Naive B cell (primary cell): ENCODE results near the gene SBK1. TPM values are rescaled to one million over a fixed set of nuclear protein-coding genes. Genes with fewer than 3 reads are reported as not detected.
"Not testable (repeated sequence)": the region's sequence is repeated elsewhere in the genome, so short reads cannot be mapped to it uniquely, and the experiment has no call there.

Experiments used
- ATAC-seq, 2 donors: fragments of 150-1000 bp; cut with Tn5 transposase; 2 replicates each; pipeline ENCODE4 v1.10.0; 2021; ENCODE audit warnings: low read depth in 2 of 2, mild to moderate bottlenecking in 2 of 2, moderate library complexity in 2 of 2
- DNase-seq: peaks from one replicate; pipeline ENCODE4 v3.0.0; 2022
- H3K27ac Mint-ChIP-seq, 6 donors: one replicate each; pipeline ENCODE4 v1.8.0; 2020 to 2022; ENCODE audit warnings: mild to moderate bottlenecking in 6 of 6, mixed read lengths in 6 of 6, moderate library complexity in 5 of 6, inconsistent platforms in 2 of 6
- H3K27me3 Mint-ChIP-seq, 3 donors: one replicate each; pipeline ENCODE4 v1.8.0; 2021 to 2022; ENCODE audit warnings: mixed read lengths in 3 of 3, mild to moderate bottlenecking in 1 of 3
- H3K36me3 Mint-ChIP-seq, 2 donors: one replicate each; pipeline ENCODE4 v1.8.0; 2020 to 2022; ENCODE audit warnings: mixed read lengths in 2 of 2, inconsistent platforms in 1 of 2, mild to moderate bottlenecking in 1 of 2
- H3K4me1 Mint-ChIP-seq, 3 donors: one replicate each; pipeline ENCODE4 v1.8.0; 2020 to 2022; ENCODE audit warnings: mixed read lengths in 3 of 3, inconsistent platforms in 1 of 3, mild to moderate bottlenecking in 1 of 3, moderate library complexity in 1 of 3
- H3K4me3 Mint-ChIP-seq, 8 donors: one replicate each; pipeline ENCODE4 v1.8.0; 2020 to 2022; ENCODE audit warnings: mild to moderate bottlenecking in 8 of 8, mixed read lengths in 8 of 8, moderate library complexity in 8 of 8, inconsistent platforms in 2 of 8
- H3K9me3 Mint-ChIP-seq, 7 donors: one replicate each; pipeline ENCODE4 v1.8.0; 2020 to 2022; ENCODE audit warnings: mixed read lengths in 7 of 7, mild to moderate bottlenecking in 5 of 7, inconsistent platforms in 2 of 7, moderate library complexity in 1 of 7
- polyA plus RNA-seq, 6 donors: library from polyadenylated mRNA; unstranded; fragments of 300-500 nt; fragmentation: Illumina TruSeq; gene quantifications; one replicate each; pipeline ENCODE4 v1.2.3, GENCODE V29; 2021; ENCODE audit warnings: low read depth in 6 of 6

The SBK1 gene
- polyA plus RNA-seq, 6 donors from 2014 or later: 0.19 to 0.76 (median 0.41) TPM

- peaks cover 3 to 6% (median 3%) of the 10 kb centered on the region in 3 donors for H3K4me1 Mint-ChIP-seq
- no peaks in the 10 kb centered on the region for H3K36me3 Mint-ChIP-seq
- H3K4me3 Mint-ChIP-seq: no peak overlapping the region
- peaks cover 0 to 1% (median 0%) of the 10 kb centered on the region in 7 donors for H3K9me3 Mint-ChIP-seq
- no peaks in the 10 kb centered on the region for H3K27me3 Mint-ChIP-seq
- peak overlapping the region in 1 of 6 donors; percentile 21 for H3K27ac Mint-ChIP-seq
- ATAC-seq (peak; percentile 66 to 76), DNase-seq (peak; percentile 63)
Observed at GRCh38 chr16:28317040-28317880, 24.9 kb downstream of the SBK1 start.

GRCh38 chr16:28318042-28318744 is 25.9 kb downstream of the SBK1 start:
- DNase-seq (no peak), ATAC-seq (no peak)
- H3K4me3 Mint-ChIP-seq: no peak overlapping the region
- no peaks in the 10 kb centered on the region for H3K36me3 Mint-ChIP-seq
- H3K27me3 Mint-ChIP-seq: no peaks in the 10 kb centered on the region
- H3K27ac Mint-ChIP-seq: no peak overlapping the region
- peaks cover 3 to 6% (median 3%) of the 10 kb centered on the region in 3 donors for H3K4me1 Mint-ChIP-seq
- H3K9me3 Mint-ChIP-seq: no peaks in the 10 kb centered on the region

DNA sequence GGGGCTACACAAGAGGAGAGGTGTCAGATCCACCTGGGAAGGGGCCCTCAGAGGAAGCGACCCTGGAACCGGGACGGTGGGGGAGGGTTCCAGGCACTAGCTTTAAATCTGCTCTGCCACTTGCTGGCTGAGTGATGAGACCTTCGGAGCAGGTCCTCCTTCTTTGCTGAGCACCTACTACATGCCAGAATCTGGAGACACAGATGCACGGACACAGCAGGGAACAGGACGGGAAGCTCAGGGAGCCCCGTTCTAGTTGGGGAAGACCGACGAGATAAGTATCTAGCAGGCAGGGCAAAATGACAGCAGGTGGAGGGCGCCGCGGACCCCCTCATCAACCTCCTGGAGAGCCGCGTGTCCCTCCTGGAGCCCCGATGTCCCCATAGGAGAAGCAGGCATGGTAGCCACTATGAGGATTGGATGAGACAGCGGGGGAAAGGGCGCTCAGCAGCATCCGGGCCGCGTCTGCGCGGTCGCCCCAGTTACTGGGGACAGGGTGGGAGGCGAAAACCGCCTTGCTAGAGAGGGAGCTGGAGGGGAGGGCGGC is 27.2 kb downstream of the SBK1 start:
- H3K27me3 Mint-ChIP-seq: no peaks in the 10 kb centered on the region
- DNase-seq: no peak
- H3K4me1 Mint-ChIP-seq: peaks cover 3 to 6% (median 3%) of the 10 kb centered on the region in 3 donors
- H3K27ac Mint-ChIP-seq: peak overlapping the region in 1 of 6 donors; percentile 33
- H3K9me3 Mint-ChIP-seq: no peaks in the 10 kb centered on the region
- no peaks in the 10 kb centered on the region for H3K36me3 Mint-ChIP-seq
- ATAC-seq: no peak
- H3K4me3 Mint-ChIP-seq: no peak overlapping the region

- no peak for ATAC-seq
- Mint-ChIP-seq H3K4me3 (no peak overlapping the region), H3K36me3 (no peaks in the 10 kb centered on the region), H3K27me3 (no peaks in the 10 kb centered on the region), H3K4me1 (peaks cover 3 to 6% (median 3%) of the 10 kb centered on the region in 3 donors), H3K9me3 (no peaks in the 10 kb centered on the region), H3K27ac (no peak overlapping the region)
- no peak for DNase-seq
Observed at GRCh38 chr16:28320023-28320561, 27.8 kb downstream of the SBK1 start.

- Mint-ChIP-seq H3K27me3 (no peaks in the 10 kb centered on the region), H3K4me1 (peaks cover 3 to 6% (median 3%) of the 10 kb centered on the region in 3 donors), H3K4me3 (no peak overlapping the region), H3K27ac (no peak overlapping the region), H3K9me3 (no peaks in the 10 kb centered on the region), H3K36me3 (no peaks in the 10 kb centered on the region)
- ATAC-seq (no peak), DNase-seq (no peak)
Observed at GRCh38 chr16:28320741-28321140, 28.4 kb downstream of the SBK1 start.

- DNase-seq (peak; percentile 33), ATAC-seq (peak; percentile 48 to 64)
- Mint-ChIP-seq H3K4me3 (no peak overlapping the region), H3K9me3 (no peaks in the 10 kb centered on the region), H3K4me1 (peaks cover 4 to 7% (median 4%) of the 10 kb centered on the region in 3 donors), H3K27me3 (no peaks in the 10 kb centered on the region), H3K36me3 (no peaks in the 10 kb centered on the region), H3K27ac (no peak overlapping the region)
Observed at GRCh38 chr16:28321700-28322411, 29.5 kb downstream of the SBK1 start.

- peak overlapping the region in 1 of 8 donors; percentile 25 for H3K4me3 Mint-ChIP-seq
- H3K4me1 Mint-ChIP-seq: peaks cover 3 to 8% (median 5%) of the 10 kb centered on the region in 3 donors
- no peak for DNase-seq
- ATAC-seq: no peak
- no peaks in the 10 kb centered on the region for H3K9me3 Mint-ChIP-seq
- H3K27me3 Mint-ChIP-seq: no peaks in the 10 kb centered on the region
- H3K36me3 Mint-ChIP-seq: no peaks in the 10 kb centered on the region
- peak overlapping the region in 3 of 6 donors; percentile 15 to 73 (median 38) for H3K27ac Mint-ChIP-seq
Observed at GRCh38 chr16:28324235-28324886, 32.0 kb downstream of the SBK1 start.

- no peaks in the 10 kb centered on the region for H3K9me3 Mint-ChIP-seq
- no peak for ATAC-seq
- H3K4me1 Mint-ChIP-seq: peaks cover 3 to 8% (median 5%) of the 10 kb centered on the region in 3 donors
- peak overlapping the region in 1 of 6 donors; percentile 54 for H3K27ac Mint-ChIP-seq
- no peaks in the 10 kb centered on the region for H3K36me3 Mint-ChIP-seq
- H3K27me3 Mint-ChIP-seq: no peaks in the 10 kb centered on the region
- no peak for DNase-seq
- no peak overlapping the region for H3K4me3 Mint-ChIP-seq
Observed at GRCh38 chr16:28324887-28325279, 32.6 kb downstream of the SBK1 start.

- H3K4me3 Mint-ChIP-seq: no peak overlapping the region
- peaks cover 3 to 8% (median 5%) of the 10 kb centered on the region in 3 donors for H3K4me1 Mint-ChIP-seq
- no peaks in the 10 kb centered on the region for H3K27me3 Mint-ChIP-seq
- ATAC-seq (peak; percentile 94 to 95), DNase-seq (peak; percentile 68)
- H3K9me3 Mint-ChIP-seq: no peaks in the 10 kb centered on the region
- no peaks in the 10 kb centered on the region for H3K36me3 Mint-ChIP-seq
- peak overlapping the region in 4 of 6 donors; percentile 42 to 83 (median 56) for H3K27ac Mint-ChIP-seq
Observed at GRCh38 chr16:28326881-28327610, 34.7 kb downstream of the SBK1 start.

- not testable (repeated sequence) for H3K9me3 Mint-ChIP-seq, H3K27me3 Mint-ChIP-seq, DNase-seq, H3K36me3 Mint-ChIP-seq, H3K27ac Mint-ChIP-seq, H3K4me3 Mint-ChIP-seq, H3K4me1 Mint-ChIP-seq
- peak; percentile 60 to 65 for ATAC-seq
Observed at GRCh38 chr16:28330232-28330631, 37.9 kb downstream of the SBK1 start.

GRCh38 chr16:28330981-28331380 is 38.7 kb downstream of the SBK1 start:
- H3K27ac Mint-ChIP-seq, H3K9me3 Mint-ChIP-seq, H3K27me3 Mint-ChIP-seq, H3K4me1 Mint-ChIP-seq, H3K36me3 Mint-ChIP-seq, DNase-seq, H3K4me3 Mint-ChIP-seq, ATAC-seq: not testable (repeated sequence)

DNA sequence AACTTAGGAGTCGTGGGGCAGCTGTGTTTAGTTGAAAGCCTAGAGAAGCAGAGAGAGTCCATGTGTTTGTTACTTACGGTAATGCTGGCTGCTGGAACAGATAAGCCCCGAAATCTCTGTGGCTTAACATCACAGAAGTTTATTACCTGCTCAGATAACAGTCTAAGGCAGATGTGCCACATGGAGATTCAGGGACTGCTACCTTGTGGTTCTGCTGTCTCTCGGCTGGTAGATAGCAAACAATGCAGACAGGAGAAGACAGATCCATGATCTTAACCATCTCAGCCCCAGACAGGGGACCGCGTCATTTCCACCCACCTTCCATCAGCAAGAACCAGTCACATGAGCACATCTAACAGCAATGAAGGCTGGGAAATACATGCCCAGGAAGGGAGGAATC is 40.3 kb downstream of the SBK1 start:
- not testable (repeated sequence) for H3K27ac Mint-ChIP-seq, DNase-seq, H3K36me3 Mint-ChIP-seq, H3K4me1 Mint-ChIP-seq, H3K4me3 Mint-ChIP-seq, ATAC-seq, H3K9me3 Mint-ChIP-seq, H3K27me3 Mint-ChIP-seq
